GM18505 (cell line): ENCODE data around the gene ZC3H12C.

ENCODE experiments used
- ATAC-seq: cut with Tn5 transposase; IDR thresholded peaks from one replicate; pipeline ENCODE4 v1.9.1; 2021; ENCODE audit not compliant: unreplicated experiment
- POLR2A ChIP-seq: IDR thresholded peaks from 4 replicates; pipeline ENCODE4 v1.6.1; 2011; ENCODE audit warnings: borderline replicate concordance; ENCODE audit not compliant: insufficient read depth, insufficient read length; ENCODE audit errors: extremely low read depth

ZC3H12C gene

GRCh38 chr11:110098645-110099044, 5.5 kb downstream of the ZC3H12C start:
- peak; percentile 69 for ATAC-seq
- TF ChIP-seq POLR2A, result no peak

- ATAC-seq, result no peak
- no peak for TF ChIP-seq POLR2A
These were observed 7.5 kb downstream of the ZC3H12C start for GRCh38 chr11:110100476-110101240.

- ATAC-seq, result no peak
- no peak for TF ChIP-seq POLR2A
These were observed 13.6 kb downstream of the ZC3H12C start for GRCh38 chr11:110106713-110107274.

GRCh38 chr11:110110854-110111253, 17.7 kb downstream of the ZC3H12C start:
- ATAC-seq, result no peak
- no peak for TF ChIP-seq POLR2A

GRCh38 chr11:110112457-110112856, 19.3 kb downstream of the ZC3H12C start:
- TF ChIP-seq POLR2A, result no peak
- no peak for ATAC-seq

GRCh38 chr11:110113505-110113904, 20.3 kb downstream of the ZC3H12C start:
- no peak for ATAC-seq
- TF ChIP-seq POLR2A, result no peak

- no peak for TF ChIP-seq POLR2A
- ATAC-seq, result no peak
These were observed 20.8 kb downstream of the ZC3H12C start for GRCh38 chr11:110113973-110114372.

- no peak for ATAC-seq
- no peak for TF ChIP-seq POLR2A
These were observed 26.1 kb downstream of the ZC3H12C start for GRCh38 chr11:110119317-110119716.

- no peak for ATAC-seq
- no peak for TF ChIP-seq POLR2A
These were observed 28.0 kb downstream of the ZC3H12C start for GRCh38 chr11:110121204-110121603.

GRCh38 chr11:110123003-110123402, 29.8 kb downstream of the ZC3H12C start:
- no peak for TF ChIP-seq POLR2A
- no peak for ATAC-seq

- no peak for TF ChIP-seq POLR2A
- no peak for ATAC-seq
These were observed 31.4 kb downstream of the ZC3H12C start for GRCh38 chr11:110124605-110125004.

GRCh38 chr11:110125632-110126031, 32.4 kb downstream of the ZC3H12C start:
- TF ChIP-seq POLR2A, result no peak

GRCh38 chr11:110126936-110127335, 33.7 kb downstream of the ZC3H12C start:
- no peak for ATAC-seq
- no peak for TF ChIP-seq POLR2A

More at GRCh38 chr11:110125632-110126031, 32.4 kb downstream of the ZC3H12C start:
- ATAC-seq, result no peak

GRCh38 chr11:110128161-110128560, 35.0 kb downstream of the ZC3H12C start:
- no peak for ATAC-seq

More at GRCh38 chr11:110128161-110128560, 35.0 kb downstream of the ZC3H12C start:
- TF ChIP-seq POLR2A, result no peak
